Activated CD4-positive, alpha-beta T cell treated with anti-CD3 and anti-CD28 coated beads, Interleukin-2, amount 50 U/mL, for 16 hours (primary cell): ENCODE data around the gene GPR35.
"Not testable (repeated sequence)": the region's sequence is repeated elsewhere in the genome, so short reads cannot be mapped to it uniquely, and the experiment has no call there.

Source experiments
- DNase-seq: peaks from one replicate; pipeline ENCODE4 v3.0.0-alpha.2; 2020

The GPR35 gene

GRCh38 chr2:240663546-240664190 is 38.4 kb downstream of the GPR35 start:
- no peak for DNase-seq

GRCh38 chr2:240664622-240665021 is 39.3 kb downstream of the GPR35 start:
- no peak for DNase-seq

- no peak for DNase-seq
Observed at GRCh38 chr2:240670402-240670801, 45.1 kb downstream of the GPR35 start.

- no peak for DNase-seq
Observed at GRCh38 chr2:240670950-240671349, 45.7 kb downstream of the GPR35 start.

- DNase-seq: no peak
Observed at GRCh38 chr2:240672076-240672700, 46.9 kb downstream of the GPR35 start.

GRCh38 chr2:240672701-240673190 is 47.5 kb downstream of the GPR35 start:
- no peak for DNase-seq

GRCh38 chr2:240674461-240675184 is 49.3 kb downstream of the GPR35 start:
- DNase-seq: not testable (repeated sequence)

- DNase-seq: not testable (repeated sequence)
Observed at GRCh38 chr2:240675345-240675744, 50.1 kb downstream of the GPR35 start.

- DNase-seq: not testable (repeated sequence)
Observed at GRCh38 chr2:240678043-240678442, 52.8 kb downstream of the GPR35 start.

- DNase-seq: not testable (repeated sequence)
Observed at GRCh38 chr2:240678909-240679308, 53.6 kb downstream of the GPR35 start.

- not testable (repeated sequence) for DNase-seq
Observed at GRCh38 chr2:240680185-240680584, 54.9 kb downstream of the GPR35 start.
